ENCODE results near the gene TRMT5. TPM values are rescaled to one million over a fixed set of nuclear protein-coding genes. Genes with fewer than 3 reads are reported as not detected.

The TRMT5 gene
- total RNA-seq, 1 experiment from 2014 or later = 16.3 TPM

GRCh38 chr14:60973070-60973469 is 7.8 kb downstream of the TRMT5 start:
- TF ChIP-seq, protein P1, sequence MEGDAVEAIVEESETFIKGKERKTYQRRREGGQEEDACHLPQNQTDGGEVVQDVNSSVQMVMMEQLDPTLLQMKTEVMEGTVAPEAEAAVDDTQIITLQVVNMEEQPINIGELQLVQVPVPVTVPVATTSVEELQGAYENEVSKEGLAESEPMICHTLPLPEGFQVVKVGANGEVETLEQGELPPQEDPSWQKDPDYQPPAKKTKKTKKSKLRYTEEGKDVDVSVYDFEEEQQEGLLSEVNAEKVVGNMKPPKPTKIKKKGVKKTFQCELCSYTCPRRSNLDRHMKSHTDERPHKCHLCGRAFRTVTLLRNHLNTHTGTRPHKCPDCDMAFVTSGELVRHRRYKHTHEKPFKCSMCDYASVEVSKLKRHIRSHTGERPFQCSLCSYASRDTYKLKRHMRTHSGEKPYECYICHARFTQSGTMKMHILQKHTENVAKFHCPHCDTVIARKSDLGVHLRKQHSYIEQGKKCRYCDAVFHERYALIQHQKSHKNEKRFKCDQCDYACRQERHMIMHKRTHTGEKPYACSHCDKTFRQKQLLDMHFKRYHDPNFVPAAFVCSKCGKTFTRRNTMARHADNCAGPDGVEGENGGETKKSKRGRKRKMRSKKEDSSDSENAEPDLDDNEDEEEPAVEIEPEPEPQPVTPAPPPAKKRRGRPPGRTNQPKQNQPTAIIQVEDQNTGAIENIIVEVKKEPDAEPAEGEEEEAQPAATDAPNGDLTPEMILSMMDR (IDR thresholded peaks at IDR 0.05; ENCODE audit: insufficient read depth in 1 of 2, low read depth in 1 of 2, low read length in 1 of 2, severe bottlenecking in 1 of 2, unreplicated experiment in 1 of 2) = no peak
- intact Hi-C loops (cut with micrococcal nuclease; ENCODE audit: unreplicated experiment) = no loop called here
- no peaks in the 10 kb centered on the region for H3K9me3 ChIP-seq
- no peak overlapping the region for H3K4me3 Mint-ChIP-seq (ENCODE audit: unreplicated experiment)
- DNase-seq = no peak
- H3K27ac Mint-ChIP-seq (ENCODE audit: unreplicated experiment) = no peak overlapping the region
- no peak overlapping the region for H3K4me3 ChIP-seq (ENCODE audit: low read depth, low read length)
- ChIA-PET POLR2A (no interaction called here), CTCF (no interaction called here)
- BruUV-seq (replicated peaks) = no TSS peak
- H3K9me3 Mint-ChIP-seq (ENCODE audit: unreplicated experiment) = no peaks in the 10 kb centered on the region
- no peaks in the 10 kb centered on the region for H3K4me1 Mint-ChIP-seq (ENCODE audit: low read depth, unreplicated experiment)
- peaks cover 27% of the 10 kb centered on the region for H3K36me3 Mint-ChIP-seq (ENCODE audit: insufficient read depth, unreplicated experiment)
- no peaks in the 10 kb centered on the region for H3K27me3 Mint-ChIP-seq (ENCODE audit: insufficient read depth, unreplicated experiment)
- no peaks in the 10 kb centered on the region for H3K27me3 ChIP-seq (replicated peaks; ENCODE audit: control insufficient read depth, insufficient read depth, low read length)
- H3K36me3 ChIP-seq (ENCODE audit: control insufficient read depth, insufficient read depth, low read length) = peaks cover 2% of the 10 kb centered on the region
- no peaks in the 10 kb centered on the region; the same call in 1 of the 2 replicates for H3K4me1 ChIP-seq

GRCh38 chr14:60972295-60972694 is 8.6 kb downstream of the TRMT5 start:
- TF ChIP-seq, protein P1 (IDR thresholded peaks at IDR 0.05; ENCODE audit: insufficient read depth in 1 of 2, low read depth in 1 of 2, low read length in 1 of 2, severe bottlenecking in 1 of 2, unreplicated experiment in 1 of 2) = no peak
- no peaks in the 10 kb centered on the region for H3K27me3 Mint-ChIP-seq (ENCODE audit: insufficient read depth, unreplicated experiment)
- no peak overlapping the region for H3K27ac Mint-ChIP-seq (ENCODE audit: unreplicated experiment)
- H3K9me3 Mint-ChIP-seq (ENCODE audit: unreplicated experiment) = no peaks in the 10 kb centered on the region
- intact Hi-C loops (cut with micrococcal nuclease; ENCODE audit: unreplicated experiment) = no loop called here
- peaks cover 20% of the 10 kb centered on the region for H3K36me3 Mint-ChIP-seq (ENCODE audit: insufficient read depth, unreplicated experiment)
- POLR2A ChIA-PET = no interaction called here
- peaks cover 2% of the 10 kb centered on the region for H3K36me3 ChIP-seq (ENCODE audit: control insufficient read depth, insufficient read depth, low read length)
- H3K4me3 Mint-ChIP-seq (ENCODE audit: unreplicated experiment) = no peak overlapping the region
- BruUV-seq (replicated peaks) = no TSS peak
- CTCF ChIA-PET = no interaction called here
- no peaks in the 10 kb centered on the region for H3K9me3 ChIP-seq
- no peaks in the 10 kb centered on the region; the same call in 1 of the 2 replicates for H3K4me1 ChIP-seq
- H3K4me1 Mint-ChIP-seq (ENCODE audit: low read depth, unreplicated experiment) = no peaks in the 10 kb centered on the region
- H3K4me3 ChIP-seq (ENCODE audit: low read depth, low read length) = no peak overlapping the region
- DNase-seq = no peak
- H3K27me3 ChIP-seq (replicated peaks; ENCODE audit: control insufficient read depth, insufficient read depth, low read length) = no peaks in the 10 kb centered on the region

DNA sequence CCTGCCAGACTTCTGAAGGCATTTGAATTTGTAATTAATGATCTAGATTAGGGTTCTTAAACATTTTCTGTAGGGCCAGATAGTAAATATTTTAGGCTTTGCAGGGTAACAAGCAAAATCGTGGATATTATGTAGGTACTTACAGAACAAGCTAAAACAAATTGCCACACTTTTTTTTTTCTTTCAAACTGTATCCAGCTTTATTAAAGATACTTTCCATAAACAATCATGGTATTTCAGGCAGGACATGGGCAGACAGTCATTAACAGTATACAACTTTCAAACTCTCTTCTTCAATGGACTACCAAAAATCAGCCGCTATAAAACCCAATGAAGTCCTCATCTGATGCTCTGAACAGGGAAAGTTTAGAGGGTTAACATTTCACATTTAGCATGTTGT is 9.6 kb downstream of the TRMT5 start:
- no peaks in the 10 kb centered on the region for H3K27me3 Mint-ChIP-seq (ENCODE audit: insufficient read depth, unreplicated experiment)
- Histone ChIP-seq H3K4me1 (no peaks in the 10 kb centered on the region; the same call in 1 of the 2 replicates), H3K27me3 (replicated peaks; ENCODE audit: control insufficient read depth, insufficient read depth, low read length) (no peaks in the 10 kb centered on the region), H3K4me3 (ENCODE audit: low read depth, low read length) (no peak overlapping the region), H3K9me3 (no peaks in the 10 kb centered on the region), H3K36me3 (ENCODE audit: control insufficient read depth, insufficient read depth, low read length) (peaks cover under 1% of the 10 kb centered on the region)
- DNase-seq = no peak
- no TSS peak for BruUV-seq (replicated peaks)
- TF ChIP-seq, protein P1 (IDR thresholded peaks at IDR 0.05; ENCODE audit: insufficient read depth in 1 of 2, low read depth in 1 of 2, low read length in 1 of 2, severe bottlenecking in 1 of 2, unreplicated experiment in 1 of 2) = no peak
- intact Hi-C loops (cut with micrococcal nuclease; ENCODE audit: unreplicated experiment) = no loop called here
- no peaks in the 10 kb centered on the region for H3K9me3 Mint-ChIP-seq (ENCODE audit: unreplicated experiment)
- H3K4me3 Mint-ChIP-seq (ENCODE audit: unreplicated experiment) = no peak overlapping the region
- peaks cover 15% of the 10 kb centered on the region for H3K36me3 Mint-ChIP-seq (ENCODE audit: insufficient read depth, unreplicated experiment)
- ChIA-PET CTCF (no interaction called here), POLR2A (no interaction called here)
- no peaks in the 10 kb centered on the region for H3K4me1 Mint-ChIP-seq (ENCODE audit: low read depth, unreplicated experiment)
- no peak overlapping the region for H3K27ac Mint-ChIP-seq (ENCODE audit: unreplicated experiment)

Data from Caco-2 (cell line).